HFFc6 (cell line): Measurements from ENCODE around the gene SRGAP3. TPM values are rescaled to one million over a fixed set of nuclear protein-coding genes. Genes with fewer than 3 reads are reported as not detected.

ENCODE experiments used
- DNase-seq: peaks from one replicate; pipeline ENCODE4 v3.0.0-alpha.2; 2018
- H3K27ac Mint-ChIP-seq: 2 replicates; pipeline ENCODE4 v1.8.0; 2020; ENCODE audit warnings: mild to moderate bottlenecking, mixed read lengths
- H3K27me3 Mint-ChIP-seq: 2 replicates; pipeline ENCODE4 v1.8.0; 2021; ENCODE audit warnings: mild to moderate bottlenecking, moderate library complexity, mixed read lengths; ENCODE audit not compliant: insufficient read depth
- H3K36me3 Mint-ChIP-seq: 2 replicates; pipeline ENCODE4 v1.8.0; 2021; ENCODE audit warnings: low read depth, mixed read lengths
- H3K4me1 Mint-ChIP-seq: 2 replicates; pipeline ENCODE4 v1.8.0; 2020; ENCODE audit warnings: low read depth, mixed read lengths
- H3K4me3 Mint-ChIP-seq: 2 replicates; pipeline ENCODE4 v1.8.0; 2020; ENCODE audit warnings: mild to moderate bottlenecking, moderate library complexity, mixed read lengths
- H3K9me3 Mint-ChIP-seq: 2 replicates; pipeline ENCODE4 v1.8.0; 2020; ENCODE audit warnings: mild to moderate bottlenecking, mixed read lengths
- CTCF ChIP-seq: fragments of 200-600 bp; sonication (generic); IDR thresholded peaks from 2 replicates; pipeline ENCODE4 v1.5.0; 2021; ENCODE audit warnings: antibody characterized with exemption, mild to moderate bottlenecking
- total RNA-seq, 6 experiments: library from RNA; stranded (reverse); fragmentation: NEBNext Ultra II Directional; extraction: Animal tissue kit (Norgen Biotek cat#: 25700); gene quantifications; 2 replicates in 1 of 6; 3 replicates in 5 of 6; pipeline ENCODE4 v1.2.3, GENCODE V29; 2021

The SRGAP3 gene
- total RNA-seq, 6 experiments from 2014 or later = 0.23 to 0.92 (median 0.77) TPM

GRCh38 chr3:9122732-9123364 is 126.6 kb downstream of the SRGAP3 start:
- no peaks in the 10 kb centered on the region for H3K36me3 Mint-ChIP-seq
- H3K27ac Mint-ChIP-seq = no peak overlapping the region
- no peak for TF ChIP-seq CTCF
- no peak for DNase-seq
- H3K4me1 Mint-ChIP-seq = peaks cover 5% of the 10 kb centered on the region
- no peak overlapping the region for H3K4me3 Mint-ChIP-seq
- H3K27me3 Mint-ChIP-seq = peaks cover 47% of the 10 kb centered on the region
- no peaks in the 10 kb centered on the region for H3K9me3 Mint-ChIP-seq

DNA sequence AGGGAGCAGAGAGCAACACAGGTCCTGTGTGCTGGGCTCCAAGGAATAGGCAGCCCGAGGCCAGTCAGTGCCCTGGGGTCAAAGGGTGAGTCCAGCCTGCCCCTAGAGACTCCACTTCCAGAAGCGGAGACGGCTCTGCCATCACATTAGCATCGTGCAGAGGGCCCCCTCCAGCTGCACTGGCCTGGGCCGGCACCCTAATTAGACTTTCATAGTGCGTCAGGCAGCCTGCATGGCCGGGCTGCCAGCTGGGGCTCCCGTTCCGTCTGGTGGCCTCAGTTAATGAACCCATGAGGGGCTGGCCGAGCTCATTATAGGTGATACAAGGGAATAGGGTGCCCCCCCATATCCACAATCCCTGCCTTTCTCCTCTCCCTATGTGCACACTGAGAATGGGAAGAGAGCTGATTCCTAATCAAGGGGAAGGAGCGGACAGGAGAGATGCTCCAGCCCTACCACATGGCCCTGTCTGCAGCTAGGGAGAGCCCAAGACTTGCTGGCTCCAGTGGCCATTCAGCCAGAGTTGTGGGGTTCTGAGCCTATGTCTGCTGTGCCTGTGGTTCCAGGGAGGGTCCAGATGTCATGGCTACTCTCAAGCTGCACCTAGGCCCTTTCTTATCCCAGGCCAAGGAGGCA is 128.0 kb downstream of the SRGAP3 start:
- DNase-seq = no peak
- H3K27ac Mint-ChIP-seq = no peak overlapping the region
- peaks cover 5% of the 10 kb centered on the region for H3K4me1 Mint-ChIP-seq
- H3K4me3 Mint-ChIP-seq = no peak overlapping the region
- H3K36me3 Mint-ChIP-seq = no peaks in the 10 kb centered on the region
- no peaks in the 10 kb centered on the region for H3K9me3 Mint-ChIP-seq
- TF ChIP-seq CTCF = no peak
- H3K27me3 Mint-ChIP-seq = peaks cover 48% of the 10 kb centered on the region

DNA sequence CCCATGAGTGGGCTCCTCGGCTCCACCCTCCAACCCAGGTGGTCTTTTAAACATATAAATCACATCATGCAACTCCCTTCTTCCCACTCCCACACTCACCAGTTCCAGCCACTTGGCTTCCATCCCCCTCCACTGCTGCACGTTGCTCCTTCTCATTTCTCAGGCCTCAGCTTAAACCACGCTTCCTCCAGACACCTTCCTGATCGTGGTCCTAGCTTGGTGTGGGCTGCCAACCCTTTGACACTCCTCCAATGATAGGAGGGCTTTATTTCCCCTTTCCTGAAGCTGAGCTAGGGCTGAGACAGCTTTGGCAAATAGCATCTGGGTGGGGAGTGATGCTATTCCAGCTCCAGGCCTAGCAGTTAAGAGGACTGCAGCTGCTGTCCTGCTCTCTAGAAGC is 130.1 kb downstream of the SRGAP3 start:
- Mint-ChIP-seq H3K36me3 (no peaks in the 10 kb centered on the region), H3K27ac (no peak overlapping the region), H3K9me3 (no peaks in the 10 kb centered on the region), H3K27me3 (peaks cover 46% of the 10 kb centered on the region), H3K4me1 (peaks cover 5% of the 10 kb centered on the region), H3K4me3 (no peak overlapping the region)
- TF ChIP-seq CTCF = no peak
- DNase-seq = no peak

DNA sequence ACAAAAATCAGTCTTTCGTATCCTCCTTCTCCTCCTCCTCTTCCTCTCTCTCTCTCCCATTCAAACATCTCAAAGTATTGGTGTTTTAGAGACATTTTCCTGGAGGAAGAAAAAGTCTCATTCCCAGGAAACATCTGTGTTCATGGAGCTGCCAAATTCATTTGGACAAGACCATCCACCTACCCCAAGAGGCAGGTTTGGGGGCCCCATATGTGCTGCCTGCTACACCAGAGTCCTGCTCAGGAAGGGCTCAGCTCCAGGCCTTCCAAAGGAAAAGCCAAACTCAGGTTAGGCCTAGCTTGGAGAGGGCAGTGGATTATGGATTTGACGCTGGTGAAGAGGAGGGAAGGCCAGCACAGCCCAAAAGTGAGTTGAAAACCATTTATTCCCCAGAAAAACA is 131.2 kb downstream of the SRGAP3 start:
- H3K36me3 Mint-ChIP-seq = no peaks in the 10 kb centered on the region
- peaks cover 46% of the 10 kb centered on the region for H3K27me3 Mint-ChIP-seq
- H3K9me3 Mint-ChIP-seq = no peaks in the 10 kb centered on the region

DNA sequence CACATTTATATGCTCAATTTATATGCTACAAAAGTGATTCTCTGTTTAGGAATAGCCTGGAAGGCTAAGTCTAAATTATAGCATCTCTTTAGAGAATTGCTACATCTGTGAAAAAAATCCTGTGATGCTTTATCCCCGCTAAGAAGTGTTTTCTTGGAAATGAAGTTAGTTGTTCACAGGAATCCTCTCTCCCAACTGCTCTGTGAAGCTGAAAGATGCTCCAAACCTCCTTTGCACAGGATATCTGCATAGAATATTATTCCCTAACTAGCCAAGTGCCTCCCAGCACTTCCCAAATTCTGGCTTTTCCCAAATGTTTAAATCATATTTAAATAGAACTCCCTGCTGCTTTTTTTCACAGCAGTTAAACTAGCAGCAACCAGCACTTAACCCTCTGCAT is 132.2 kb downstream of the SRGAP3 start:
- DNase-seq = no peak
- no peaks in the 10 kb centered on the region for H3K9me3 Mint-ChIP-seq
- no peak overlapping the region for H3K4me3 Mint-ChIP-seq
- no peak overlapping the region for H3K27ac Mint-ChIP-seq
- H3K36me3 Mint-ChIP-seq = no peaks in the 10 kb centered on the region
- H3K4me1 Mint-ChIP-seq = no peaks in the 10 kb centered on the region
- H3K27me3 Mint-ChIP-seq = peaks cover 52% of the 10 kb centered on the region
- no peak for TF ChIP-seq CTCF

More for the DNA sequence above, 131.2 kb downstream of the SRGAP3 start:
- DNase-seq = no peak
- Mint-ChIP-seq H3K4me3 (no peak overlapping the region), H3K4me1 (peaks cover 5% of the 10 kb centered on the region), H3K27ac (no peak overlapping the region)
- no peak for TF ChIP-seq CTCF
